Measurements from ENCODE around the gene NEDD4. TPM values are rescaled to one million over a fixed set of nuclear protein-coding genes. Genes with fewer than 3 reads are reported as not detected.

Gene NEDD4
- total RNA-seq, 2 experiments from 2014 or later: 2.6 to 2.7 TPM

DNA sequence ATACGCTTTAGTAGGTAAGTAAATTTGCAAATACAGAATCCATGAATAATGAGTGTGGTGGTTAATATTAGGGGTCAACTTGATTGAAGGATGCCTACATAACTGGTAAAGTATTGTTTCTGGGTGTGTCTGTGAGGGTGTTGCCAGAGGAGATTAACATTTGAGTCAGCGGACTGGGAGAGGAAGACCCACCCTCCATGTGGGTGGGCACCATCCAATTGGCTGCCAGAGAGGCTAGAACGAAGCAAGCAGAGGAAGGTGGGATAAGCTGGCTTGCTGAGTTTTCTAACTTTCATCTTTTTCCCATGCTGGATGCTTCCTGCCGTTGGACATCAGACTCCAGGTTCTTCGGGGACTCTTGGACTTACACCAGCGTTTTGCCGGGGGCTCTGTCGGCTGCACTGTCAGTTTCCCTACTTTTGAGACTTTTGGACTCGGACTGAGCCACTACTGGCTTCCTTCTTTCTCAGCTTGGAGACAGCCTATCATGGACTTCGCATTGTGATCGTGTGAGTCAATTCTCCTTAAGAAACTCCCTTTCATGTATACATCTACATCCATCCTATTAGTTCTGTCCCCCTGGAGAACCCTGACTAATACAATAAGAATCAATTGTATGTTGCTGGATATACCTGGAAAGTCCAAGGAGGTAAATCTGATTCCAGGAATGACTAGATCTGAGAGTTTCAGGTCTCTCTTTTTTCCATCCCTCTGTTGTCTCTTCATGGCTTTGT lies 25.8 kb upstream of the NEDD4 start:
- Histone ChIP-seq H3K36me3 (ENCODE audit: insufficient read depth, low read length) (no peaks in the 10 kb centered on the region), H3K27ac (ENCODE audit: low read depth in 1 of 2, low read length in 2 of 2) (no peak overlapping the region), H3K27me3 (ENCODE audit: control insufficient read depth in 1 of 2, insufficient read depth in 2 of 2, low read length in 2 of 2) (no peaks in the 10 kb centered on the region), H3K9me3 (ENCODE audit: control insufficient read depth in 1 of 2, insufficient read depth in 1 of 2, low read length in 2 of 2) (peaks cover 0 to 6% of the 10 kb centered on the region in 2 experiments), H3K4me1 (ENCODE audit: insufficient read depth, low read length) (no peaks in the 10 kb centered on the region), H3K4me3 (ENCODE audit: low read length) (no peak overlapping the region)
- no peak for DNase-seq
- TF ChIP-seq CTCF (IDR thresholded peaks at IDR 0.05): no peak
- H3K36me3 Mint-ChIP-seq (ENCODE audit: low read depth): no peaks in the 10 kb centered on the region
- no peaks in the 10 kb centered on the region for H3K4me1 Mint-ChIP-seq (ENCODE audit: low read depth)
- POLR2A ChIA-PET: no interaction called here
- ATAC-seq (ENCODE audit: poor library complexity): no peak
- H3K9me3 Mint-ChIP-seq: peaks cover 5% of the 10 kb centered on the region
- H3K27me3 Mint-ChIP-seq: peaks cover 21% of the 10 kb centered on the region
- no peak overlapping the region for H3K27ac Mint-ChIP-seq
- intact Hi-C loops (cut with DNase I, micrococcal nuclease): no loop called here
- CTCF ChIA-PET: interaction anchor here (0.9 kb wide), 1 partner anchor 34 kb away, joined by 3 read pairs; no protein-coding TSS in a partner anchor
- no peak overlapping the region for H3K4me3 Mint-ChIP-seq

DNA sequence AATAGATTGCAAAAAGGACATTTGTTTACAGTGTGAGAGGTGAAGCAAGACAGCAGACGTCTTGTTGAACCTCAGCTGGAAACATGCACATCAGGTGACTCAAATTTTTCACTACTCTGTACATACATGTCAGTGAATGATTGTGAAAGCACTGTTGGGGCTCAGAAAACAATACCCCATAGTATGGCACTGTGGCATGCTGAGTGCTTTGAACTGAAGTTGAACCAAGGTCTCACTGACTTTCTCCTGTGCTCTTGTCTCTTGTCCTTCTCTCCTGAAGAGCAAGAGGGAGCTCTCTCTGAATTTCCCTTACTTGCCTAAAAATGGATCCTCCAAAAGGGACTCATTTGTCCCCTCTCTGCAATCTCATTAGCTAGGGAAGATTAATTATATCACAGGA lies 24.5 kb upstream of the NEDD4 start:
- no peaks in the 10 kb centered on the region for H3K4me1 Mint-ChIP-seq (ENCODE audit: low read depth)

DNA sequence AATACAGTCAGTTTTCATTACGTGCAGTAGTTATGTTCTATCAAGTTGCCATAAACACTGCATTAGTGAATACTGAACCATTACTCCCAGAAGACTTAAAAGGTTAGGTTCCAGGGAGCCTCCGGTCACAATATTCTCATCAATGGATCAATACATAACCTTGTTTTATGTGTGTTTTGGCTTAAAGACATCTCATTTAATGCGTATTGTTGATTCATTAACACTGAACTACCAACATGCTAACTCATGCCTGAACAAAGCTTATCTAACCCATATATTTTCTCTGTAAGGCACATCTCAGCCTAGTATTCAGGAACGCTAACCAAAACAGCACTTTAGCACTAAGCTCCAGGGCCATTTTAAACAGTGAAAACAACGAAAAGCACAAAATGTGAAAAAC lies 24.1 kb upstream of the NEDD4 start:
- no peaks in the 10 kb centered on the region for H3K27me3 ChIP-seq (ENCODE audit: control insufficient read depth in 1 of 2, insufficient read depth in 2 of 2, low read length in 2 of 2)
- H3K4me1 Mint-ChIP-seq (ENCODE audit: low read depth): no peaks in the 10 kb centered on the region
- no peak for ATAC-seq (ENCODE audit: poor library complexity)
- TF ChIP-seq CTCF (IDR thresholded peaks at IDR 0.05): no peak
- H3K9me3 Mint-ChIP-seq: peaks cover 7% of the 10 kb centered on the region
- ChIA-PET POLR2A (interaction anchor here (0.6 kb wide), 1 partner anchor 202 kb away, joined by 3 read pairs; no protein-coding TSS in a partner anchor), CTCF (interaction anchor here (0.9 kb wide), 1 partner anchor 158 kb away, joined by 3 read pairs; no protein-coding TSS in a partner anchor)
- no peaks in the 10 kb centered on the region for H3K36me3 Mint-ChIP-seq (ENCODE audit: low read depth)
- H3K4me1 ChIP-seq (ENCODE audit: insufficient read depth, low read length): no peaks in the 10 kb centered on the region
- H3K9me3 ChIP-seq (ENCODE audit: control insufficient read depth in 1 of 2, insufficient read depth in 1 of 2, low read length in 2 of 2): peaks cover 0 to 8% of the 10 kb centered on the region in 2 experiments
- intact Hi-C loops (cut with DNase I, micrococcal nuclease): no loop called here
- H3K36me3 ChIP-seq (ENCODE audit: insufficient read depth, low read length): no peaks in the 10 kb centered on the region
- H3K27ac ChIP-seq (ENCODE audit: low read depth in 1 of 2, low read length in 2 of 2): no peak overlapping the region
- no peak overlapping the region for H3K4me3 Mint-ChIP-seq
- no peak overlapping the region for H3K4me3 ChIP-seq (ENCODE audit: low read length)
- H3K27me3 Mint-ChIP-seq: peaks cover 21% of the 10 kb centered on the region
- no peak overlapping the region for H3K27ac Mint-ChIP-seq
- no peak for DNase-seq

More for the DNA sequence above, 24.5 kb upstream of the NEDD4 start:
- no peak overlapping the region for H3K4me3 Mint-ChIP-seq
- POLR2A ChIA-PET: interaction anchor here (0.6 kb wide), 1 partner anchor 201 kb away, joined by 3 read pairs; no protein-coding TSS in a partner anchor
- Histone ChIP-seq H3K27me3 (ENCODE audit: control insufficient read depth in 1 of 2, insufficient read depth in 2 of 2, low read length in 2 of 2) (no peaks in the 10 kb centered on the region), H3K36me3 (ENCODE audit: insufficient read depth, low read length) (no peaks in the 10 kb centered on the region), H3K4me1 (ENCODE audit: insufficient read depth, low read length) (no peaks in the 10 kb centered on the region), H3K9me3 (ENCODE audit: control insufficient read depth in 1 of 2, insufficient read depth in 1 of 2, low read length in 2 of 2) (peaks cover 0 to 8% of the 10 kb centered on the region in 2 experiments), H3K27ac (ENCODE audit: low read depth in 1 of 2, low read length in 2 of 2) (no peak overlapping the region), H3K4me3 (ENCODE audit: low read length) (no peak overlapping the region)
- intact Hi-C loops (cut with DNase I, micrococcal nuclease): no loop called here
- DNase-seq: no peak
- no peaks in the 10 kb centered on the region for H3K36me3 Mint-ChIP-seq (ENCODE audit: low read depth)
- peaks cover 7% of the 10 kb centered on the region for H3K9me3 Mint-ChIP-seq
- H3K27ac Mint-ChIP-seq: no peak overlapping the region
- CTCF ChIA-PET: interaction anchor here (0.9 kb wide), 1 partner anchor 158 kb away, joined by 3 read pairs; no protein-coding TSS in a partner anchor
- H3K27me3 Mint-ChIP-seq: peaks cover 21% of the 10 kb centered on the region
- no peak for ATAC-seq (ENCODE audit: poor library complexity)
- TF ChIP-seq CTCF (IDR thresholded peaks at IDR 0.05): no peak

All from CD4-positive, alpha-beta T cell (primary cell).